Trophoblast cell (in vitro differentiated cells and primary cell): ENCODE results near the gene PRLR.

Experiments used
- DNase-seq, 2 donors: peaks; one replicate each; pipeline ENCODE4 v3.0.0-alpha.2; 2016
- H2AFZ ChIP-seq: 2 replicates; pipeline ENCODE4 v1.6.1; 2013; ENCODE audit warnings: low read length, moderate library complexity, mild to moderate bottlenecking; ENCODE audit not compliant: insufficient read depth, poor library complexity
- H2AK5ac ChIP-seq: 2 replicates; pipeline ENCODE4 v1.6.1; 2013; ENCODE audit warnings: mild to moderate bottlenecking, low read length
- H2BK120ac ChIP-seq: 2 replicates; pipeline ENCODE4 v1.6.1; 2013; ENCODE audit warnings: low read length, mild to moderate bottlenecking, moderate library complexity; ENCODE audit not compliant: insufficient read depth, poor library complexity
- H2BK12ac ChIP-seq: 2 replicates; pipeline ENCODE4 v1.6.1; 2013; ENCODE audit warnings: mild to moderate bottlenecking, low read length, moderate library complexity
- H2BK5ac ChIP-seq: 2 replicates; pipeline ENCODE4 v1.6.1; 2013; ENCODE audit warnings: low read length, low read depth, moderate library complexity, mild to moderate bottlenecking; ENCODE audit not compliant: poor library complexity
- H3K14ac ChIP-seq: 2 replicates; pipeline ENCODE4 v1.6.1; 2013; ENCODE audit warnings: mild to moderate bottlenecking, low read length
- H3K18ac ChIP-seq: 2 replicates; pipeline ENCODE4 v1.6.1; 2013; ENCODE audit warnings: mild to moderate bottlenecking, low read length
- H3K23ac ChIP-seq: 2 replicates; pipeline ENCODE4 v1.6.1; 2013; ENCODE audit warnings: low read length
- H3K27ac ChIP-seq: 2 replicates; pipeline ENCODE4 v1.5.1; 2013; ENCODE audit warnings: low read depth, mild to moderate bottlenecking, inconsistent platforms, low read length, moderate library complexity
- H3K27me3 ChIP-seq: 2 replicates; pipeline ENCODE4 v1.6.1; 2013; ENCODE audit warnings: inconsistent platforms, mild to moderate bottlenecking, low read length, moderate library complexity; ENCODE audit not compliant: insufficient read depth
- H3K36me3 ChIP-seq, 2 experiments: 1 replicate in 1 of 2; 2 replicates in 1 of 2; pipeline ENCODE4 v1.6.1; 2013; ENCODE audit warnings: low read length in 2 of 2, mild to moderate bottlenecking in 2 of 2, moderate library complexity in 1 of 2; ENCODE audit not compliant: insufficient read depth in 2 of 2, control insufficient read depth in 1 of 2
- H3K4ac ChIP-seq: 2 replicates; pipeline ENCODE4 v1.6.1; 2013; ENCODE audit warnings: low read depth, mild to moderate bottlenecking, low read length, moderate library complexity
- H3K4me1 ChIP-seq, 2 experiments: 1 replicate in 1 of 2; 2 replicates in 1 of 2; pipeline ENCODE4 v1.6.1; 2013; ENCODE audit warnings: low read length in 2 of 2, mild to moderate bottlenecking in 2 of 2, moderate library complexity in 1 of 2; ENCODE audit not compliant: insufficient read depth in 2 of 2, control insufficient read depth in 1 of 2
- H3K4me2 ChIP-seq: 2 replicates; pipeline ENCODE4 v1.6.1; 2013; ENCODE audit warnings: inconsistent platforms, mild to moderate bottlenecking, low read length, moderate library complexity
- H3K4me3 ChIP-seq: 2 replicates; pipeline ENCODE4 v1.5.1; 2013; ENCODE audit warnings: mild to moderate bottlenecking, low read depth, low read length, inconsistent platforms
- H3K79me1 ChIP-seq: one replicate; pipeline ENCODE4 v1.6.1; 2013; ENCODE audit warnings: low read length
- H3K79me2 ChIP-seq: 2 replicates; pipeline ENCODE4 v1.6.1; 2013; ENCODE audit warnings: low read length, mild to moderate bottlenecking; ENCODE audit not compliant: control insufficient read depth, insufficient read depth, poor library complexity
- H3K9ac ChIP-seq: 2 replicates; pipeline ENCODE4 v1.6.1; 2013; ENCODE audit warnings: mild to moderate bottlenecking, low read length
- H3K9me3 ChIP-seq: 2 replicates; pipeline ENCODE4 v1.6.1; 2013; ENCODE audit warnings: low read depth, mild to moderate bottlenecking, control low read depth, inconsistent platforms, low read length; ENCODE audit not compliant: insufficient read depth
- H4K12ac ChIP-seq: 2 replicates; pipeline ENCODE4 v1.6.1; 2013; ENCODE audit warnings: low read depth, mild to moderate bottlenecking, low read length, moderate library complexity
- H4K8ac ChIP-seq: 2 replicates; pipeline ENCODE4 v1.6.1; 2013; ENCODE audit warnings: low read depth, mild to moderate bottlenecking, low read length, moderate library complexity
- H4K91ac ChIP-seq: one replicate; pipeline ENCODE4 v1.6.1; 2013; ENCODE audit warnings: low read depth, mild to moderate bottlenecking, low read length, moderate library complexity
- WGBS: extraction: QIAGEN DNeasy Blood & Tissue Kit; methylation state at CpG from one replicate; pipeline ENCODE4 v1.1.7; 2013; ENCODE audit warnings: missing lambda C conversion rate; ENCODE audit not compliant: insufficient read length, insufficient coverage; ENCODE audit errors: extremely low coverage; 5-methylcytosine and 5-hydroxymethylcytosine counted together

PRLR gene

GRCh38 chr5:35152733-35153132 is 77.6 kb downstream of the PRLR start:
- no peaks in the 10 kb centered on the region for H3K79me2 ChIP-seq
- no peaks in the 10 kb centered on the region for H3K27me3 ChIP-seq
- no peak overlapping the region for H3K4me2 ChIP-seq
- no peak overlapping the region for H4K91ac ChIP-seq
- no peak overlapping the region for H2BK5ac ChIP-seq
- H3K23ac ChIP-seq: no peak overlapping the region
- no peak overlapping the region for H4K8ac ChIP-seq
- H3K27ac ChIP-seq: no peak overlapping the region
- no peak overlapping the region for H4K12ac ChIP-seq
- H2AK5ac ChIP-seq: no peak overlapping the region
- no peak overlapping the region for H3K4me3 ChIP-seq
- no peak overlapping the region for H3K14ac ChIP-seq
- H3K4me1 ChIP-seq: no peaks in the 10 kb centered on the region
- H3K4ac ChIP-seq: no peak overlapping the region
- no peaks in the 10 kb centered on the region for H3K36me3 ChIP-seq
- H2AFZ ChIP-seq: no peak overlapping the region
- H3K18ac ChIP-seq: no peak overlapping the region
- no CpG with 5 or more reads among the region's 1 CpG for WGBS
- no peaks in the 10 kb centered on the region for H3K9me3 ChIP-seq
- H3K9ac ChIP-seq: no peak overlapping the region
- no peak overlapping the region for H2BK120ac ChIP-seq
- H2BK12ac ChIP-seq: no peak overlapping the region
- no peaks in the 10 kb centered on the region for H3K79me1 ChIP-seq
- DNase-seq: no peak

- Histone ChIP-seq H3K4me1 (no peaks in the 10 kb centered on the region), H2AFZ (no peak overlapping the region), H3K36me3 (no peaks in the 10 kb centered on the region), H3K4me2 (no peak overlapping the region), H3K79me2 (no peaks in the 10 kb centered on the region), H4K91ac (no peak overlapping the region), H3K27ac (no peak overlapping the region), H3K14ac (no peak overlapping the region), H4K8ac (no peak overlapping the region), H3K23ac (no peak overlapping the region), H2BK12ac (no peak overlapping the region), H2BK5ac (no peak overlapping the region), H4K12ac (no peak overlapping the region), H3K4me3 (no peak overlapping the region), H2AK5ac (no peak overlapping the region), H3K9me3 (no peaks in the 10 kb centered on the region), H3K27me3 (no peaks in the 10 kb centered on the region), H3K9ac (no peak overlapping the region), H2BK120ac (no peak overlapping the region), H3K79me1 (no peaks in the 10 kb centered on the region), H3K18ac (no peak overlapping the region), H3K4ac (no peak overlapping the region)
- DNase-seq: no peak
- no CpG with 5 or more reads among the region's 1 CpG for WGBS
These were observed 79.0 kb downstream of the PRLR start for GRCh38 chr5:35151146-35151920.

- H3K14ac ChIP-seq: no peak overlapping the region
- no peak overlapping the region for H2AK5ac ChIP-seq
- no peak overlapping the region for H2BK120ac ChIP-seq
- no peak overlapping the region for H2AFZ ChIP-seq
- no peak overlapping the region for H4K91ac ChIP-seq
- no peak overlapping the region for H3K4me3 ChIP-seq
- no peak overlapping the region for H3K23ac ChIP-seq
- H3K79me1 ChIP-seq: no peaks in the 10 kb centered on the region
- no peak overlapping the region for H3K4me2 ChIP-seq
- H3K79me2 ChIP-seq: no peaks in the 10 kb centered on the region
- peaks cover 0 to 2% of the 10 kb centered on the region in 2 experiments for H3K4me1 ChIP-seq
- H3K27ac ChIP-seq: no peak overlapping the region
- H3K36me3 ChIP-seq: no peaks in the 10 kb centered on the region
- no peaks in the 10 kb centered on the region for H3K27me3 ChIP-seq
- H2BK12ac ChIP-seq: no peak overlapping the region
- no CpG with 5 or more reads among the region's 1 CpG for WGBS
- no peak overlapping the region for H3K9ac ChIP-seq
- H3K18ac ChIP-seq: no peak overlapping the region
- no peak for DNase-seq
- H4K12ac ChIP-seq: no peak overlapping the region
- no peak overlapping the region for H3K4ac ChIP-seq
- H2BK5ac ChIP-seq: no peak overlapping the region
- H3K9me3 ChIP-seq: no peaks in the 10 kb centered on the region
- no peak overlapping the region for H4K8ac ChIP-seq
These were observed 81.2 kb downstream of the PRLR start for GRCh38 chr5:35149041-35149440.

GRCh38 chr5:35146406-35146805 is 83.9 kb downstream of the PRLR start:
- Histone ChIP-seq H3K27me3 (no peaks in the 10 kb centered on the region), H3K27ac (no peak overlapping the region), H2BK5ac (no peak overlapping the region), H2BK120ac (no peak overlapping the region), H3K9ac (no peak overlapping the region), H3K18ac (no peak overlapping the region), H3K4ac (no peak overlapping the region), H3K4me3 (no peak overlapping the region), H4K91ac (no peak overlapping the region), H2BK12ac (no peak overlapping the region), H3K4me2 (no peak overlapping the region), H3K79me1 (no peaks in the 10 kb centered on the region), H3K9me3 (no peaks in the 10 kb centered on the region), H3K4me1 (peaks cover 0 to 2% of the 10 kb centered on the region in 2 experiments), H4K8ac (no peak overlapping the region), H3K36me3 (no peaks in the 10 kb centered on the region), H3K79me2 (no peaks in the 10 kb centered on the region), H2AFZ (no peak overlapping the region), H2AK5ac (no peak overlapping the region), H4K12ac (no peak overlapping the region), H3K14ac (no peak overlapping the region), H3K23ac (no peak overlapping the region)
- DNase-seq: no peak
- WGBS: no CpG with 5 or more reads among the region's 3 CpGs
